ENCODE results near the gene MED16.
"Not testable (repeated sequence)": the region's sequence is repeated elsewhere in the genome, so short reads cannot be mapped to it uniquely, and the experiment has no call there.

MED16 gene

DNA sequence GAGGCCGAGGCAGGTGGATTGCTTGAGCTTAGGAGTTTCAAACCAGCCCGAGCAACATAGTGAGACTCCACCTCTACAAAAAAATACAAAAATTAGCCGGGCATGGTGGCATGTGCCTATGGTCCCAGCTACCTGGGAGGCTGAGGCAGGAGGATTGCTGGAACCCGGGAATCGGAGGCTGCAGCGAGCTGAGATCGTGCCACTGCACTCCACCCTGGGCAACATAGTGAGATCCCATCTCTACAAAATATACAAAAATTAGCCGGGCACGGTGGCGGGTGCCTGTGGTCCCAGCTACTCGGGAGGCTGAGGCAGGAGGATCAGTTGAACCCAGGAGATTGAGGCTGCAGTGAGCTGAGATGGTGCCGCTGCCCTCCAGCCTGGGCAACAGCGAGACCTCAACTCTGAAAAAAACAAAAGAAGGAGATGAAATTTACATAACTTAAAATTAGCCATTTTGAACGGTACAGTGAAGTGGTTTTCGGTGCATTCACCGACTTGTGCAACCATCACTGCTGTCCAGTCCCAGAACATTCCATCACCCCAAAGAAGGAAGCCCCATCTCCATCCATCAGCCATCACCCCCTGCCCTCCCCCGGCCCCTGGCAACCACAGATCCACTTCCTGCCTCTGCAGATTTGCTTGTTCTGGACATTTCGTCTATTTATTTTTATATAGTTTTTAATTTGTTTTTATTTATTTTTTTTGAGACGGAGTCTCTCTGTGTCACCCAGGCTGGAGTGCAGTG is 66.9 kb downstream of the MED16 start:
- DNase-seq: peak; percentile 69

GRCh38 chr19:824885-825284 is 68.1 kb downstream of the MED16 start:
- peak; percentile 84 for DNase-seq

- DNase-seq: peak; percentile 95
Measured at GRCh38 chr19:823565-824121, 69.3 kb downstream of the MED16 start.

- DNase-seq: peak; percentile 48
Measured at GRCh38 chr19:821825-822503, 71.0 kb downstream of the MED16 start, which contains the start of gene PLPPR3. Gene PLPPR3 (minus strand): TSS chr19:821955. CDS start chr19:821559, 396 bp downstream.

DNA sequence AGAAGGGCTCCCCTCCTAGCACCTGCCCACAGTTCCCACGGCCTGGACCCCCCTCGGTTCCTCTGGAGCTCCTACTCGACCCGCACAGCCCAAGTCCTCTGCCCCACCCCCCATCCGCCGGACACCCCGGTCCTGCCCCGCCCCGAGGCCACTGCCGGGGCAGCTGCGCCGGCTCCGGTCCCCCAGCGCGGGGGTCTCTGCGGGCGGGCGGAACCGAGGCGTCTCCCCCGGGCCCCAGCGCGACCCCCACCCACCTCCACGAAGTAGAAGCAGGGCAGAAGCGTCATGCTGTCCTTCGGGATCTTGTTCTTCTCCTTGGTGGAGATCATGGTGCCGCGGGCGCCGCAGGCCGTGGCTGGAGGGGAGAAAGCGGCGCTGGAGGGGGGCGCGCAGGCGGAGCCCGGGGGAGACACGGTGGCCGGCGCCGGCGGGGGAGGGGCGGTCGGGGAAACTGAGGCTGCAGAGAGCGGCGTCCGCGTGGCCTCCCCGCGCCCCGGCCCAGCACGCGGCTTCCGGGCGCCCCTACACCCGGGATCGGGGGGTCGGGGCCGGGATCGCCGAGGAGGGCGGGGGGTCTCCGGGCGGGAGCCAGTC is 71.7 kb downstream of the MED16 start:
- DNase-seq: no peak

GRCh38 chr19:820212-820611 is 72.8 kb downstream of the MED16 start:
- not testable (repeated sequence) for DNase-seq
